ENCODE results near the gene TUBA4A. TPM values are rescaled to one million over a fixed set of nuclear protein-coding genes. Genes with fewer than 3 reads are reported as not detected.

The TUBA4A gene
- total RNA-seq, 1 donor from 2014 or later = 122 TPM

DNA sequence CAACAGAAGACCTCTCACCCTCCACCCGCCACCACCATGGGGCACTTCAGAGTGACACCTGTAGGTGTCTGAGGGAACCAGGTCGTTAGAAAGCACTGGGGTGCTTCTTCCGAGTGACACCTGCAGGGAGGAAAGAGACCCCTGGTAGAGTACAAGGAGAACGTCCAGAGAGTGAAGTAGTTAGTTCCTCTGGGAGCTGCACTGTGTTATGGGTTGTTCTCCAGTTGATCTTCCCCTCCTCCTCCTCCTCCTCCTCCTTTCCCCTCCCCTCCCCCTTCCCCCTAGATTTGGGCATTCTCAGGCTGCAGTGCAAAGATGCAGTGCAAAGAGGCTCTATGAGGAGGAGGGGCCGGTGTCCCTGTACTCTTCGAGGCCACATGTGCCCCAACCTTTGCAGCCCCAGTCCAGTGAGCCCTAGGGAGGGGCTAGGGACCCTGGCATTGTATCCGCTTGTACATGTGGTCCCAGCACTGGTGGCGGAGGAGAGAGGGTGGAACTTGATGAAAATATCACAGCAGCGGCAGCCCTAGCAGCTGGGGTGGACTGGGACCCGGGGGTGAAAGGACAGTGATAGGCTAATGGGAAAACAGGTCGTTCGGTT, 26.3 kb upstream of the TUBA4A start:
- no peak for DNase-seq (ENCODE audit: extremely low spot score in 2 of 2)
- peak overlapping the region; percentile 100 for H3K27ac ChIP-seq
- H3K4me3 ChIP-seq = peak overlapping the region; percentile 67 to 84
- peaks cover 47% of the 10 kb centered on the region for H3K4me1 ChIP-seq
- no peaks in the 10 kb centered on the region for H3K27me3 ChIP-seq
- intact Hi-C loops (cut with DNase I) = loop anchor here (1.0 kb wide), 1 partner anchor 14 kb away; no protein-coding TSS in a partner anchor
- TF ChIP-seq POLR2A (IDR thresholded peaks at IDR 0.05) (no peak), POLR2AphosphoS5 (IDR thresholded peaks at IDR 0.05; ENCODE audit: insufficient read depth in 1 of 2, low read depth in 1 of 2) (no peak)
- TF ChIP-seq, protein P1, sequence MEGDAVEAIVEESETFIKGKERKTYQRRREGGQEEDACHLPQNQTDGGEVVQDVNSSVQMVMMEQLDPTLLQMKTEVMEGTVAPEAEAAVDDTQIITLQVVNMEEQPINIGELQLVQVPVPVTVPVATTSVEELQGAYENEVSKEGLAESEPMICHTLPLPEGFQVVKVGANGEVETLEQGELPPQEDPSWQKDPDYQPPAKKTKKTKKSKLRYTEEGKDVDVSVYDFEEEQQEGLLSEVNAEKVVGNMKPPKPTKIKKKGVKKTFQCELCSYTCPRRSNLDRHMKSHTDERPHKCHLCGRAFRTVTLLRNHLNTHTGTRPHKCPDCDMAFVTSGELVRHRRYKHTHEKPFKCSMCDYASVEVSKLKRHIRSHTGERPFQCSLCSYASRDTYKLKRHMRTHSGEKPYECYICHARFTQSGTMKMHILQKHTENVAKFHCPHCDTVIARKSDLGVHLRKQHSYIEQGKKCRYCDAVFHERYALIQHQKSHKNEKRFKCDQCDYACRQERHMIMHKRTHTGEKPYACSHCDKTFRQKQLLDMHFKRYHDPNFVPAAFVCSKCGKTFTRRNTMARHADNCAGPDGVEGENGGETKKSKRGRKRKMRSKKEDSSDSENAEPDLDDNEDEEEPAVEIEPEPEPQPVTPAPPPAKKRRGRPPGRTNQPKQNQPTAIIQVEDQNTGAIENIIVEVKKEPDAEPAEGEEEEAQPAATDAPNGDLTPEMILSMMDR (IDR thresholded peaks at IDR 0.05) = no peak
- H3K36me3 ChIP-seq = peaks cover 0 to 40% of the 10 kb centered on the region in 2 donors
- H3K9me3 ChIP-seq = no peaks in the 10 kb centered on the region

DNA sequence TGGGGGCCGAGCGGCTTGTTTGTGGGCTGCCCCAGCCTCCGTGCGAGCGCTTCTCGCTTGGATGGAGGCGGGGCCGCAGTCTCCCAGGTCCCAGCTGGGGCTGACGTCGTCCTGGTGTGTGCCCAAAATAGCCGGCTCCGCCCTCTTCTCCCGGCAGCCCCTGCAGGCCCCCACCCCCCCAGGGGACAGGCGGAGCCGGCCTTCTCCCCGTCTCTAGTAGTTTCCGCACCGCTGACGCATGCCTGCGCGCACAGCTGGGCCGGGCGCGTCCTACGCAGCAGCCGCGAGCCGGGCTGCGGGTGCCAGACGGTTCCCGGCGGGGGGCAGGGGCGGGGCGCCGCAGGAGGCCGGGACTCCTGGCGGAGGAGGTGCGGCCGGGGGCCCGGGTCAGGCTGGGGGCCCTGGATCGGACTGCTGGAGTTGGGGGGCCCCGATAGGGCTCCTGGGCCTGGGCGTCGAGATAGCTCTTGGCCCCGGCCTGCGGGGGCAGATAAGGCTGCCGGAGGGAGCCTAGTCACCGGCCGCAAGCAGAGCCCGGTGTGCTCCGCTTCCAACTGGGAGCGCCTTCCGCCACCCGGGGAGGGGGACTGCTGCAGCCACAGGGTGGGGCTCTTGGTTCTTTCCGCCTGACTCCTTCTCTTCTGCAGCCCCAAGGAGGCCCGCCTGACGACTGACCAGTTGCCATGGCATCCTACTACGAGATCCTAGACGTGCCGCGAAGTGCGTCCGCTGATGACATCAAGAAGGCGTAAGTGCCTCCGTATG, 25.6 kb upstream of the TUBA4A start, which contains the start of gene DNAJB2:
Gene DNAJB2 (plus strand): TSS at position 216 of the 765 bp plus-strand sequence. CDS start 468 bp downstream, at position 684.
- Histone ChIP-seq H3K36me3 (peaks cover 0 to 33% of the 10 kb centered on the region in 2 donors), H3K27me3 (no peaks in the 10 kb centered on the region), H3K4me1 (peaks cover 40% of the 10 kb centered on the region), H3K4me3 (peak within 1 kb of the TSS; percentile 67 to 84), H3K9me3 (no peaks in the 10 kb centered on the region), H3K27ac (peak within 1 kb of the TSS; percentile 100)
- intact Hi-C loops (cut with DNase I) = loop anchor here (1.0 kb wide), 1 partner anchor 15 kb away; no protein-coding TSS in a partner anchor
- DNase-seq (ENCODE audit: extremely low spot score in 2 of 2) = peak in 1 of 2 donors; percentile 99
- TF ChIP-seq, protein P1 (IDR thresholded peaks at IDR 0.05) = peak in 2 of 3 experiments; percentile 1 to 13
- TF ChIP-seq POLR2A (IDR thresholded peaks at IDR 0.05) = peak in 1 of 2 donors; percentile 83
- TF ChIP-seq POLR2AphosphoS5 (IDR thresholded peaks at IDR 0.05; ENCODE audit: insufficient read depth in 1 of 2, low read depth in 1 of 2) = peak; percentile 96 to 98

DNA sequence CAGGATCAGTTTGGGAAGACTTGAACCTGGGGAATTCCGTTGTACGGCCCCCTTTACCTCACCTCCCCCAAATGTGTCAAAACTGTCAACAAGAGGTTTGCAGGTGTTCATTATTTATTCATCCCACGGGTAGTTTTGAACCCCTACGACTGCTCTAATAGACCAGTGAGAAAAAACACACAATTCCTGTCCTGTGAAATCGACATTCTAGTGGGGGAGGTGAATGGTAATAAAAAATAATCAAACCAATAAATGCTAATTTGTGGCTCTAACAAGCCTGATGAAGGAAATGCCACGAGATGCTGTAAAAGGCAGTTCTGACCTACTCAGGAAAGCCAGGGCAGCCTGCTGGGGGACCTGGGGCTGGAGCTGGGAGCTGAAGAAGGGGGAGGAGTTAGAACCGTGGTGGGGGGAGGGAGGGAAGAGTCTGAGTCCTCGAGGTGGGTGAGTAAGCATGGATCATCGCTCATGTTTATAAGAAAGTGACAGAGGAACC, 25.0 kb upstream of the TUBA4A start:
- no peak for DNase-seq (ENCODE audit: extremely low spot score in 2 of 2)
- H3K27me3 ChIP-seq = no peaks in the 10 kb centered on the region
- no peak for TF ChIP-seq POLR2AphosphoS5 (IDR thresholded peaks at IDR 0.05; ENCODE audit: insufficient read depth in 1 of 2, low read depth in 1 of 2)
- TF ChIP-seq, protein P1 (IDR thresholded peaks at IDR 0.05) = no peak
- no peak for TF ChIP-seq POLR2A (IDR thresholded peaks at IDR 0.05)
- peaks cover 39% of the 10 kb centered on the region for H3K4me1 ChIP-seq
- H3K36me3 ChIP-seq = peaks cover 0 to 31% of the 10 kb centered on the region in 2 donors
- intact Hi-C loops (cut with DNase I) = loop anchor here (1.0 kb wide), 1 partner anchor 16 kb away; no protein-coding TSS in a partner anchor
- H3K27ac ChIP-seq = peak overlapping the region; percentile 100
- no peaks in the 10 kb centered on the region for H3K9me3 ChIP-seq
- peak overlapping the region; percentile 67 to 84 for H3K4me3 ChIP-seq

DNA sequence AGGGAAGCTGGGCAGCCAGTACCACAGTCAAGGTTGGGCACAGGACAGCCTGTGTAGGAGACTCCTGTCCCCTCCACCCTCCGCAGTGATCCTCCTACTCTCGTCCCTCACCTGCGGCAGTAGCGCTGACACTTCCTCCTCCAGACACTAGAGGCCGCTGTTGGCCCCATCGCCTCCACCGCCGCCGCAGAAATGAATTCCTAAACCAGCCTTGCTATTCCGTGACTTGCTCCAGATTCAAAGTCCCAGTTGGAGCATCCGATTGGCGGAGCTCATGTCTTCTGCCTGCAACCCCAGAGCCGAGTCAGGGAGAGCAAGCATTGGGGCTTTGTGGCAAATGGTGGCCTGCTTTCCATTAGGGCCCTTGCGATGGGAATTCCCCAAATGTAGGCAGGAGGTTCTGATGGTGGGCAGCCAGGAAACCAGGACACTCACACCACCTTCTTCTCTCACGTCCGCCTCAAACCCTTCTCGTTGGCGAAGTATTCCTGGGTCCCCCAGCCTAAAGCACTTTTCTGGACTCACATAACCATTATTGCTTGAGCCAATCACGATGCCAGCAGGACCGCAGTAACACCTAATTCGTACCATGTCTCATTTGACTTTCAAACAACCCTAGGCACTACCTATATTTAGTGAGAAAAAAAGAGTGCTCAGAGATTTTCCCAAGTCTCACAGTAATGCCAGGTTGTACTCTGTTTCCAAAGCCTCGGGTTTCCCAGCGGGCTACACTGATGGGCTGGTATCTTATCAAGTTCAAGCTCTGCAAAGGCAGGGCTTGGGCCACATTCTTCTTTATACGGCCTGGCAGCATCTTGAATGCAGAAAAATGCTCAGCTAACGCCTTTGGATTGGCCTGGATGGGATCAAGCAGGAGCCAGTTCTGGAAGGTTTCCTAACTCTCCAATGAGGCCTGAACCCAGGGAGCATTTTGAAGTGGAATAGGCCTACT, 24.3 kb upstream of the TUBA4A start:
- no peak for DNase-seq (ENCODE audit: extremely low spot score in 2 of 2)
- intact Hi-C loops (cut with DNase I) = no loop called here
- Histone ChIP-seq H3K27ac (peak overlapping the region; percentile 100), H3K4me1 (peaks cover 39% of the 10 kb centered on the region), H3K9me3 (no peaks in the 10 kb centered on the region), H3K4me3 (peak overlapping the region in 1 of 2 donors; percentile 67), H3K36me3 (peaks cover 0 to 24% of the 10 kb centered on the region in 2 donors), H3K27me3 (no peaks in the 10 kb centered on the region)
- TF ChIP-seq, protein P1 (IDR thresholded peaks at IDR 0.05) = peak; percentile 90 to 96 (median 95)
- TF ChIP-seq POLR2A (IDR thresholded peaks at IDR 0.05) = no peak
- peak; percentile 51 to 72 for TF ChIP-seq POLR2AphosphoS5 (IDR thresholded peaks at IDR 0.05; ENCODE audit: insufficient read depth in 1 of 2, low read depth in 1 of 2)

All from vagina (tissue), 2 donors.